Mesodermal cell (in vitro differentiated cells): ENCODE measurements around the gene ZNF346.
"Not testable (repeated sequence)": the region's sequence is repeated elsewhere in the genome, so short reads cannot be mapped to it uniquely, and the experiment has no call there.

ENCODE experiments used
- H3K27ac ChIP-seq: 2 replicates; pipeline ENCODE4 v1.7.0; 2013; ENCODE audit warnings: mild to moderate bottlenecking, low read depth, low read length, moderate library complexity; ENCODE audit not compliant: severe bottlenecking
- H3K36me3 ChIP-seq: 2 replicates; pipeline ENCODE4 v1.7.1; 2013; ENCODE audit warnings: mild to moderate bottlenecking, low read length, moderate library complexity; ENCODE audit not compliant: control insufficient read depth, insufficient read depth
- H3K4me1 ChIP-seq: one replicate; pipeline ENCODE4 v1.7.1; 2013; ENCODE audit warnings: mild to moderate bottlenecking, low read length; ENCODE audit not compliant: insufficient read depth, control insufficient read depth, poor library complexity, severe bottlenecking
- H3K4me3 ChIP-seq: 2 replicates; pipeline ENCODE4 v1.7.0; 2013; ENCODE audit warnings: low read length, control low read depth, mild to moderate bottlenecking; ENCODE audit not compliant: insufficient read depth, poor library complexity, severe bottlenecking; ENCODE audit errors: extremely low read depth
- H3K9me3 ChIP-seq: 2 replicates; pipeline ENCODE4 v1.7.1; 2013; ENCODE audit warnings: mild to moderate bottlenecking, low read length, moderate library complexity; ENCODE audit not compliant: control insufficient read depth
- WGBS, 2 experiments: methylation state at CpG; one replicate each; pipeline ENCODE4 v1.1.5; 2013; ENCODE audit warnings: missing lambda C conversion rate in 2 of 2; ENCODE audit not compliant: insufficient coverage in 2 of 2; 5-methylcytosine and 5-hydroxymethylcytosine counted together

The ZNF346 gene

DNA sequence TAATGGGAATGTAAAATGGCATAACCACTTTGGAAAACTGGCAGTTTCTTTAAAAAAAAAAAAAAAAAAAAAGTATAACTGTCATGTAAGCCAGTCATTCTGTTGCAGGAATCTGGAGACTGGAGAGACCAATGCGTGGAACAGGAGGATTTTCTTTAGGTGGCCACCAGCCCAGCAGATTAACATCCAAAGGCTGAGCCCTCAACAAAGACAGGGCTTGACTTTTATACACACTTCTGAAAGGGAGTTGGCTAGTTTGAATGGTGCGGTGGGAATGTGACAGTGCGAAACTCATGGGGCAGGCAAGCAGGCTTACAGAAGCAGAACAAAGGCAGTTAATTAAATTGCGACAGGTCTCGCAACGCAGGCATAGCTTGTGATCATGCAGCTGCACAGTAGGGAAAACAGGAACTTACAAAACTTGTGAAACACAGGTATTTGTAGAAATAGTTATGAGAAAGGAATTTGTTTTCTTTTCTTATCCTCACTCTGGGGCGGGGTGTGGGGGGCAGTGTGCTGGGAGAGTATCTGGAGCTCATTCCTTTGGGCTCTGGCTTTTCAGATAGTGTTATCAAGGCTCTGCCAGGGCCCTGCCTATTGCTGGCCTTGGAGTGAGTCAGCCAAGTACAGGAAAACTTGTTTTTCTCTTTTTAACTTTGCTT is 27.9 kb upstream of the ZNF346 start:
- 95 to 98% methylated on average over 6 to 7 of the region's 7 CpGs for WGBS, 2 experiments
- H3K27ac ChIP-seq = peak overlapping the region; percentile 87
- H3K36me3 ChIP-seq = peaks cover 25% of the 10 kb centered on the region

GRCh38 chr5:176995122-176995490 is 27.4 kb upstream of the ZNF346 start:
- Histone ChIP-seq H3K9me3 (peaks cover 12% of the 10 kb centered on the region), H3K4me1 (peaks cover 4% of the 10 kb centered on the region), H3K27ac (peak overlapping the region; percentile 87), H3K36me3 (peaks cover 26% of the 10 kb centered on the region), H3K4me3 (no peak overlapping the region)
- WGBS, 2 experiments = 100% methylated on average over 1 to 2 of the region's 3 CpGs

More for the DNA sequence above, 27.9 kb upstream of the ZNF346 start:
- H3K4me1 ChIP-seq = peaks cover 4% of the 10 kb centered on the region
- H3K9me3 ChIP-seq = peaks cover 12% of the 10 kb centered on the region
- no peak overlapping the region for H3K4me3 ChIP-seq

- 86 to 100% methylated on average over 2 of the region's 4 CpGs for WGBS, 2 experiments
- Histone ChIP-seq H3K4me1 (peaks cover 4% of the 10 kb centered on the region), H3K36me3 (peaks cover 27% of the 10 kb centered on the region), H3K9me3 (peaks cover 12% of the 10 kb centered on the region), H3K27ac (peak overlapping the region; percentile 11), H3K4me3 (no peak overlapping the region)
Observed at GRCh38 chr5:176995896-176996767, 26.4 kb upstream of the ZNF346 start.

GRCh38 chr5:176996780-176997179 is 25.7 kb upstream of the ZNF346 start:
- no peak overlapping the region for H3K4me3 ChIP-seq
- H3K27ac ChIP-seq = peak overlapping the region; percentile 11
- peaks cover 4% of the 10 kb centered on the region for H3K4me1 ChIP-seq
- WGBS, 2 experiments = 95 to 100% methylated on average over 4 of the region's 5 CpGs
- peaks cover 12% of the 10 kb centered on the region for H3K9me3 ChIP-seq
- peaks cover 30% of the 10 kb centered on the region for H3K36me3 ChIP-seq

DNA sequence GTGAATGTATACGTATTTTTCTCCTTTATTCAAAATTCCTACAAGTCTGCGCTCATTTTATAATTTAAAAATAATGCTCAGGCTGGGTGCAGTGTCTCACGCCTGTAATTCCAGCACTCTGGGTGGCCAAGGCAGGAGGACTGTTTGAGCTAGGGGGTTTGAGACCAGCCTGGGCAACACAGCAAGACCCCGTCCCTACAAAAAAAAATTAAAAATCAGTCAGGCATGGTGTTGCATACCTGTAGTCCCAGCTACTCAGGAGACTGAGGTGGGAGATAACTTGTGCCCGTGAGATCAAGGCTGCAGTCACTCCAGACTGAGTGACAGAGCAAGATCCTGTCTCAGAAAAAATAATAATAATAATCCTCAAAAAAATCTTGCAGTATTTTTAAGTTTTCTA is 23.7 kb upstream of the ZNF346 start:
- Histone ChIP-seq H3K36me3 (peaks cover 27% of the 10 kb centered on the region), H3K9me3 (peaks cover 10% of the 10 kb centered on the region), H3K4me1 (peaks cover 6% of the 10 kb centered on the region), H3K4me3 (no peak overlapping the region), H3K27ac (no peak overlapping the region)
- WGBS, 2 experiments = 60 to 83% methylated on average over 1 to 2 of the region's 5 CpGs

GRCh38 chr5:176999526-176999925 is 23.0 kb upstream of the ZNF346 start:
- H3K9me3 ChIP-seq, H3K4me3 ChIP-seq, H3K27ac ChIP-seq: not testable (repeated sequence)
- H3K36me3 ChIP-seq = peaks cover 27% of the 10 kb centered on the region
- peaks cover 11% of the 10 kb centered on the region for H3K4me1 ChIP-seq

DNA sequence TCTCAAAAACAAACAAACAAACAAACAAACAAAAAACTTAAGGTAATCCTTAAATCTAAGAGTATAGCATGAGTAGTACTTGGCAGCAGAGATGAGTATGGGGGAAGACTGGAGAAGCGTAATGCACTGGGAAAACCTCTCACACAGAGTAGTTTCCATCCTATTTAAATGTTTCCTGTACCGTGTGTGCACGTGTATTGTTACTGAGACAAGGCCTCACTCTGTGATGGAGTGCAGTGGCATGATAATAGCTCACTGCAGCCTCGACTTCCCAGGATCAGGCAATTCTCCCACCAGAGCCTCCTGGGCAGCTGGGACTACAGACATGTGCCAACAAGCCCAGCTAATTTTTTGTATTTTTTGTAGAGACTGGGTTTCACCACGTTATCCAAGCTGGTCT is 18.8 kb upstream of the ZNF346 start:
- no peak overlapping the region for H3K27ac ChIP-seq
- H3K4me3 ChIP-seq = no peak overlapping the region
- H3K36me3 ChIP-seq = peaks cover 25% of the 10 kb centered on the region
- WGBS, 2 experiments = 94% methylated on average over 5 of the region's 5 CpGs; no CpG with 5 or more reads in 1 of the 2 experiments
- no peaks in the 10 kb centered on the region for H3K9me3 ChIP-seq
- H3K4me1 ChIP-seq = peaks cover 12% of the 10 kb centered on the region

DNA sequence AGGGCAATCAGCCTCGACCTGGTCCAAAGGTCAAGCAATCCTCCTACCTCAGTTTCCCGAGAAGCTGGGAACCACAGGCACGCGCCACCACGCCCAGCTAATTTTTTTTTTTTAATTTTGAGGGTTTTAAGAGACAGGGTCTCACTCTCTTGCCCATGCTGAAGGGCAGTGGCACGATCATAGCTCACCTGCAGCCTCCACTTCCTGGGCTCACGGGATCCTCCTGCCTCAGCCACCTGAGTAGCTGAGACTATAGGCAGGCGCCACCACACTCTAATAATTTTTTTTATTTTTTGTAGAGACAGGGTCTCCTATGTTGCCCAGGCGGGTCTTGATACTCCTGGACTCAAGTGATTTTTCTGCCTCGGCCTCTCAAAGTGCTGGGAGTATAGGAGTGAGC is 17.5 kb upstream of the ZNF346 start:
- Histone ChIP-seq H3K4me1 (peaks cover 12% of the 10 kb centered on the region), H3K4me3 (peak overlapping the region; percentile 87), H3K36me3 (peaks cover 25% of the 10 kb centered on the region), H3K9me3 (no peaks in the 10 kb centered on the region), H3K27ac (no peak overlapping the region)
- WGBS, 2 experiments = 96 to 97% methylated on average over 4 to 7 of the region's 10 CpGs

GRCh38 chr5:177005619-177006264 is 16.8 kb upstream of the ZNF346 start:
- Histone ChIP-seq H3K4me3 (peak overlapping the region; percentile 87), H3K36me3 (peaks cover 22% of the 10 kb centered on the region), H3K9me3 (no peaks in the 10 kb centered on the region), H3K27ac (peak overlapping the region; percentile 94), H3K4me1 (peaks cover 12% of the 10 kb centered on the region)
- 0% methylated on average over 44 to 50 of the region's 51 CpGs for WGBS, 2 experiments

- Histone ChIP-seq H3K36me3 (peaks cover 21% of the 10 kb centered on the region), H3K4me1 (peaks cover 12% of the 10 kb centered on the region), H3K4me3 (peak within 1 kb of the TSS; percentile 87), H3K27ac (peak within 1 kb of the TSS; percentile 94), H3K9me3 (no peaks in the 10 kb centered on the region)
- WGBS, 2 experiments = 0 to 1% methylated on average over 53 to 65 of the region's 83 CpGs
Observed at GRCh38 chr5:177006265-177006972, 16.1 kb upstream of the ZNF346 start, which contains the start of gene UIMC1. UIMC1 (minus strand) TSS chr5:177006779; CDS start chr5:176982615, 24,164 bp downstream.
